Keratinocyte (primary cell): ENCODE measurements around the gene SYVN1. TPM values are rescaled to one million over a fixed set of nuclear protein-coding genes. Genes with fewer than 3 reads are reported as not detected.

Source experiments
- DNase-seq: peaks from one replicate; pipeline ENCODE4 v3.0.0-alpha.2; 2011; ENCODE audit warnings: low read depth, missing footprints, low spot score
- FAIRE-seq: peaks from 2 replicates; lab custom pipeline; 2011; peaks lifted over from hg19 to GRCh38; lab: Jason Lieb, UNC
- H2AFZ ChIP-seq: 2 replicates; pipeline ENCODE4 v1.6.0; 2012; ENCODE audit warnings: low read length, control low read depth, inconsistent platforms; ENCODE audit not compliant: control insufficient read depth
- H3K27ac ChIP-seq: 2 replicates; pipeline ENCODE4 v1.5.1; 2011; ENCODE audit warnings: low read length; ENCODE audit not compliant: control insufficient read depth, insufficient read depth
- H3K27me3 ChIP-seq: 3 replicates; pipeline ENCODE4 v1.6.0; 2011; ENCODE audit warnings: low read length; ENCODE audit not compliant: control insufficient read depth, insufficient read depth; ENCODE audit errors: extremely low read depth
- H3K36me3 ChIP-seq, 2 experiments: 2 replicates in 1 of 2; 3 replicates in 1 of 2; pipeline ENCODE4 v1.5.1; 2011; ENCODE audit warnings: low read length in 2 of 2, mild to moderate bottlenecking in 1 of 2; ENCODE audit not compliant: control insufficient read depth in 2 of 2, insufficient read depth in 2 of 2; ENCODE audit errors: extremely low read depth in 1 of 2
- H3K4me1 ChIP-seq: 3 replicates; pipeline ENCODE4 v1.5.1; 2011; ENCODE audit warnings: low read length; ENCODE audit not compliant: control insufficient read depth, insufficient read depth; ENCODE audit errors: extremely low read depth
- H3K4me2 ChIP-seq: 3 replicates; pipeline ENCODE4 v1.6.0; 2011; ENCODE audit warnings: low read depth, low read length; ENCODE audit not compliant: control insufficient read depth, insufficient read depth; ENCODE audit errors: extremely low read depth
- H3K4me3 ChIP-seq, 3 experiments: fragments of 200-600 bp in 1 of 3; sonication (generic) in 1 of 3; 2 replicates in 2 of 3; 3 replicates in 1 of 3; pipeline ENCODE4 v1.5.1; 2011 to 2016; ENCODE audit warnings: low read length in 3 of 3, mild to moderate bottlenecking in 3 of 3, control low read depth in 2 of 3, inconsistent platforms in 1 of 3, low read depth in 1 of 3, mixed read lengths in 1 of 3, mixed run types in 1 of 3, moderate library complexity in 1 of 3; ENCODE audit not compliant: control insufficient read depth in 2 of 3, insufficient read depth in 2 of 3; ENCODE audit errors: extremely low read depth in 1 of 3
- H3K79me2 ChIP-seq: 2 replicates; pipeline ENCODE4 v1.6.0; 2012; ENCODE audit warnings: low read length; ENCODE audit not compliant: control insufficient read depth, insufficient read depth
- H3K9ac ChIP-seq: 3 replicates; pipeline ENCODE4 v1.6.0; 2011; ENCODE audit warnings: low read length; ENCODE audit not compliant: control insufficient read depth, insufficient read depth; ENCODE audit errors: extremely low read depth
- H3K9me1 ChIP-seq: 3 replicates; pipeline ENCODE4 v1.6.0; 2011; ENCODE audit warnings: low read length; ENCODE audit not compliant: control insufficient read depth, insufficient read depth; ENCODE audit errors: extremely low read depth
- H3K9me3 ChIP-seq: 2 replicates; pipeline ENCODE4 v1.5.1; 2012; ENCODE audit warnings: low read depth, low read length; ENCODE audit not compliant: control insufficient read depth
- H4K20me1 ChIP-seq: 3 replicates; pipeline ENCODE4 v1.6.0; 2011; ENCODE audit warnings: low read length; ENCODE audit not compliant: control insufficient read depth, insufficient read depth; ENCODE audit errors: extremely low read depth
- EZH2 ChIP-seq: IDR thresholded peaks from one replicate; pipeline ENCODE4 v1.6.1; 2012; ENCODE audit warnings: inconsistent platforms, mild to moderate bottlenecking, low read length, moderate library complexity
- dilution Hi-C: fragments of 300-500 bp; cut with MboI; formaldehyde crosslinking; loops from one replicate; pipeline ENCODE4 v1.7.0; 2020; ENCODE audit warnings: low sequenced_read_pairs; ENCODE audit not compliant: extremely low pct_ligation_motif_present
- polyA plus RNA-seq, 5 experiments: library from polyadenylated mRNA; depleted of rRNA in 3 of 5; stranded (reverse) in 3 of 5; stranded (forward) in 1 of 5; unstranded in 1 of 5; fragments of >200 nt; gene quantifications; 1 replicate in 1 of 5; 2 replicates in 3 of 5; 3 replicates in 1 of 5; pipeline versions ENCODE4 v1.2.1 to v1.2.3, GENCODE V29; 2011 to 2012; ENCODE audit warnings: missing spikeins in 2 of 5, low read depth in 1 of 5, low replicate concordance in 1 of 5
- TF ChIP-seq, protein P1 (sequence below), 3 experiments: IDR thresholded peaks in 1 of 3; conservative IDR thresholded peaks in 1 of 3; optimal IDR thresholded peaks in 1 of 3; 2 replicates in 2 of 3; 3 replicates in 1 of 3; pipeline versions ENCODE3 to v1.5.1; 2011; ENCODE audit warnings: low read length in 3 of 3, mild to moderate bottlenecking in 3 of 3, moderate library complexity in 2 of 3, control low read depth in 1 of 3, inconsistent platforms in 1 of 3; ENCODE audit not compliant: insufficient read depth in 2 of 3; ENCODE audit errors: extremely low read depth in 1 of 3

Gene SYVN1
- polyA plus RNA-seq, 1 donor (not counting 4 experiments of a cell fraction or from before 2014, with no cell fraction given): 10.8 TPM

DNA sequence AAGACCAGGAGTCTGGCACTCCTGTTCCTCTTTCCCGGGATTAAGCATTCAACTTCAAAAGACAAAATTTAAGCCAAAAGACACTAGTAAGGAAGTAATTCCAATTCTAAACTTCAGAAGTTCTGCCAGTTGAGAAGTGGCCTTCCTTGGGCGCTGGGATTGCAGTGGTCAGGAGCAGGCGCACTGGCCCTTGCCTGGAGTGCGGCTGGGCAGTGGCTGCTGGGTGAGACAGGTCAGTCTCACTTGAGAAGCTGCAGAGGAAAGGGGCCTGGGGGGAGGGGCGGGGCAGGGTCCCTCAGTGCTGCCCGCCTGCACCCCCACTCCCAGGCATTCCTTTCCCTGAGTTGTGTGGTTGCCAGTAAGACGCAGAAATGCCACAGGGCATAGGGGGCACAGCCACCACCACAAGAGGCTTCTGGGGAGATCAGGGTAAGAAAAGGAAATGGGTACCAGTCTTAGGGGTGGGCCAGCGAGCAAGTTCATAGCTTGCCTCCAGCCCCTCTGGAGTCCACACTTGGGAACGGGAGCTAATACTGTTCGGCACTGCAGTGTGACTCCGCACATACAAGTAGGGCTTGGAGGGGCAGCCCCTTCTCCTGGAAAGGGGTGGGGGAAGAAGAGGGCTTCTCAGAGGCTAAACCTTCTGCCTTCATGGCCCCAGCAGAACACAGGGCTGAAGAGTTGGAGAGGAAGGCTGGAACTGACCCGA lies 6.7 kb downstream of the SYVN1 start:
- no peaks in the 10 kb centered on the region for H3K27me3 ChIP-seq
- H3K4me1 ChIP-seq: peaks cover 7% of the 10 kb centered on the region
- H3K9ac ChIP-seq: no peak overlapping the region
- no peak overlapping the region for H3K4me2 ChIP-seq
- no peak overlapping the region for H2AFZ ChIP-seq
- FAIRE-seq: no peak
- TF ChIP-seq, protein P1, sequence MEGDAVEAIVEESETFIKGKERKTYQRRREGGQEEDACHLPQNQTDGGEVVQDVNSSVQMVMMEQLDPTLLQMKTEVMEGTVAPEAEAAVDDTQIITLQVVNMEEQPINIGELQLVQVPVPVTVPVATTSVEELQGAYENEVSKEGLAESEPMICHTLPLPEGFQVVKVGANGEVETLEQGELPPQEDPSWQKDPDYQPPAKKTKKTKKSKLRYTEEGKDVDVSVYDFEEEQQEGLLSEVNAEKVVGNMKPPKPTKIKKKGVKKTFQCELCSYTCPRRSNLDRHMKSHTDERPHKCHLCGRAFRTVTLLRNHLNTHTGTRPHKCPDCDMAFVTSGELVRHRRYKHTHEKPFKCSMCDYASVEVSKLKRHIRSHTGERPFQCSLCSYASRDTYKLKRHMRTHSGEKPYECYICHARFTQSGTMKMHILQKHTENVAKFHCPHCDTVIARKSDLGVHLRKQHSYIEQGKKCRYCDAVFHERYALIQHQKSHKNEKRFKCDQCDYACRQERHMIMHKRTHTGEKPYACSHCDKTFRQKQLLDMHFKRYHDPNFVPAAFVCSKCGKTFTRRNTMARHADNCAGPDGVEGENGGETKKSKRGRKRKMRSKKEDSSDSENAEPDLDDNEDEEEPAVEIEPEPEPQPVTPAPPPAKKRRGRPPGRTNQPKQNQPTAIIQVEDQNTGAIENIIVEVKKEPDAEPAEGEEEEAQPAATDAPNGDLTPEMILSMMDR (optimal IDR thresholded peaks at IDR 0.05 in 1 of 3, IDR thresholded peaks at IDR 0.05 in 1 of 3, conservative IDR thresholded peaks at IDR 0.05 in 1 of 3; ENCODE audit: extremely low read depth in 1 of 3, insufficient read depth in 2 of 3, low read length in 3 of 3): no peak
- no peak for TF ChIP-seq EZH2
- H3K27ac ChIP-seq: no peak overlapping the region
- peaks cover 34% of the 10 kb centered on the region for H3K79me2 ChIP-seq
- peaks cover 2% of the 10 kb centered on the region for H4K20me1 ChIP-seq
- dilution Hi-C loops: no loop called here
- DNase-seq: no peak
- H3K36me3 ChIP-seq: peaks cover 46 to 47% of the 10 kb centered on the region in 2 experiments
- H3K4me3 ChIP-seq: no peak overlapping the region
- no peaks in the 10 kb centered on the region for H3K9me3 ChIP-seq
- no peaks in the 10 kb centered on the region for H3K9me1 ChIP-seq

GRCh38 chr11:65126624-65127274 lies 7.6 kb downstream of the SYVN1 start:
- DNase-seq: no peak
- H3K36me3 ChIP-seq: peaks cover 39 to 40% of the 10 kb centered on the region in 2 experiments

More at GRCh38 chr11:65126624-65127274, 7.6 kb downstream of the SYVN1 start:
- Histone ChIP-seq H3K27me3 (no peaks in the 10 kb centered on the region), H3K4me1 (peaks cover 4% of the 10 kb centered on the region), H3K9me1 (no peaks in the 10 kb centered on the region), H3K4me3 (no peak overlapping the region), H3K9ac (no peak overlapping the region), H4K20me1 (no peaks in the 10 kb centered on the region), H3K9me3 (no peaks in the 10 kb centered on the region), H3K79me2 (peaks cover 30% of the 10 kb centered on the region), H3K27ac (no peak overlapping the region), H3K4me2 (no peak overlapping the region), H2AFZ (no peak overlapping the region)
- dilution Hi-C loops: no loop called here
- no peak for FAIRE-seq
- no peak for TF ChIP-seq EZH2
- TF ChIP-seq, protein P1 (optimal IDR thresholded peaks at IDR 0.05 in 1 of 3, IDR thresholded peaks at IDR 0.05 in 1 of 3, conservative IDR thresholded peaks at IDR 0.05 in 1 of 3; ENCODE audit: extremely low read depth in 1 of 3, insufficient read depth in 2 of 3, low read length in 3 of 3): no peak
